ENCODE results near the gene SNX12. TPM values are rescaled to one million over a fixed set of nuclear protein-coding genes. Genes with fewer than 3 reads are reported as not detected.

SNX12 gene
- total RNA-seq, 1 experiment from 2014 or later = 91.7 TPM

Small RNA genes lying within 50 kb of the gene (small RNA-seq; reads per million reads assigned to genes)
- 0 to 0.04 reads per million in 2 experiments for gene CXorf65
- 0.04 to 0.10 reads per million in 2 experiments for gene RNU1-56P

Other genes starting within 250 kb of the SNX12 start
- gene TEX11, start 159.6 kb downstream of the SNX12 start, total RNA-seq (2014; rRNA removed; shearing (Covaris generic)) = 0.11 TPM in 1 of 2 replicates, not detected in the other
- 0.16 TPM in 1 of 2 replicates, not detected in the other for gene SLC7A3, start 137.2 kb downstream of the SNX12 start, total RNA-seq (2014; rRNA removed; shearing (Covaris generic))
- 6.7 TPM in 2 replicates for gene FOXO4, start 27.5 kb upstream of the SNX12 start, total RNA-seq (2014; rRNA removed; shearing (Covaris generic))
- not detected in 2 replicates for gene CXorf65, start 38.4 kb upstream of the SNX12 start, total RNA-seq (2014; rRNA removed; shearing (Covaris generic))
- gene IL2RG, start 43.2 kb upstream of the SNX12 start, total RNA-seq (2014; rRNA removed; shearing (Covaris generic)) = not detected in 2 replicates
- 13.5 and 14.1 TPM in 2 replicates for gene MED12, start 50.3 kb upstream of the SNX12 start, total RNA-seq (2014; rRNA removed; shearing (Covaris generic))
- 0.05 and 0.24 TPM in 2 replicates for gene NLGN3, start 76.5 kb upstream of the SNX12 start, total RNA-seq (2014; rRNA removed; shearing (Covaris generic))
- 351 and 367 TPM in 2 replicates for gene GJB1, start 154.9 kb upstream of the SNX12 start, total RNA-seq (2014; rRNA removed; shearing (Covaris generic))
- gene ZMYM3, start 185.8 kb upstream of the SNX12 start, total RNA-seq (2014; rRNA removed; shearing (Covaris generic)) = 15.0 and 17.3 TPM in 2 replicates
- gene NONO, start 215.3 kb upstream of the SNX12 start, total RNA-seq (2014; rRNA removed; shearing (Covaris generic)) = 496 and 503 TPM in 2 replicates
- 0.32 and 0.59 TPM in 2 replicates for gene ITGB1BP2, start 233.4 kb upstream of the SNX12 start, total RNA-seq (2014; rRNA removed; shearing (Covaris generic))

All from SK-MEL-5 (cell line).